CD14-positive monocyte (primary cell): Measurements from ENCODE around the gene CKAP2L. TPM values are rescaled to one million over a fixed set of nuclear protein-coding genes. Genes with fewer than 3 reads are reported as not detected.

Source experiments
- DNase-seq, 3 donors: peaks; one replicate each; pipeline ENCODE4 v3.0.0-alpha.2; 2011 to 2022
- H2AFZ ChIP-seq: 2 replicates; pipeline ENCODE4 v1.6.0; 2012; ENCODE audit warnings: mild to moderate bottlenecking, low read depth, low read length, inconsistent platforms; ENCODE audit not compliant: insufficient read depth, poor library complexity, severe bottlenecking
- H3K27ac ChIP-seq, 2 donors: 1 replicate in 1 of 2; 2 replicates in 1 of 2; pipeline ENCODE4 v1.5.1; 2012 to 2013; ENCODE audit warnings: low read length in 2 of 2, control low read depth in 1 of 2, inconsistent platforms in 1 of 2, low read depth in 1 of 2, mild to moderate bottlenecking in 1 of 2
- H3K27me3 ChIP-seq, 2 donors: one replicate each; pipeline versions ENCODE4 v1.6.0 to v1.6.1; 2011 to 2013; ENCODE audit warnings: low read length in 2 of 2; ENCODE audit not compliant: control insufficient read depth in 2 of 2, insufficient read depth in 2 of 2
- H3K36me3 ChIP-seq, 2 donors: replicated peaks in 1 of 2; 1 replicate in 1 of 2; 2 replicates in 1 of 2; pipeline versions ENCODE4 v1.5.1 to v1.6.1; 2012 to 2013; ENCODE audit warnings: low read length in 2 of 2, control low read depth in 1 of 2, inconsistent platforms in 1 of 2, mild to moderate bottlenecking in 1 of 2; ENCODE audit not compliant: insufficient read depth in 2 of 2, control insufficient read depth in 1 of 2
- H3K4me1 ChIP-seq, 2 donors: 1 replicate in 1 of 2; 2 replicates in 1 of 2; pipeline versions ENCODE4 v1.5.1 to v1.6.1; 2012 to 2013; ENCODE audit warnings: low read length in 2 of 2, control low read depth in 1 of 2, inconsistent platforms in 1 of 2, mild to moderate bottlenecking in 1 of 2, moderate library complexity in 1 of 2; ENCODE audit not compliant: insufficient read depth in 2 of 2, control insufficient read depth in 1 of 2
- H3K4me2 ChIP-seq: replicated peaks from 2 replicates; pipeline ENCODE3; 2012; ENCODE audit warnings: low read length, moderate library complexity, mild to moderate bottlenecking; ENCODE audit not compliant: poor library complexity, severe bottlenecking; ENCODE audit errors: extremely low read depth
- H3K4me3 ChIP-seq, 3 experiments: fragments of 200-600 bp in 1 of 3; sonication (generic) in 1 of 3; replicated peaks in 1 of 3; 1 replicate in 2 of 3; 2 replicates in 1 of 3; pipeline ENCODE4 v1.5.1; 2011 to 2013; ENCODE audit warnings: low read length in 3 of 3, mild to moderate bottlenecking in 3 of 3, control low read depth in 2 of 3, low read depth in 2 of 3, inconsistent platforms in 1 of 3, moderate library complexity in 1 of 3
- H3K79me2 ChIP-seq: 2 replicates; pipeline ENCODE4 v1.6.0; 2012; ENCODE audit warnings: mild to moderate bottlenecking, control low read depth, inconsistent platforms, low read length, moderate library complexity; ENCODE audit not compliant: insufficient read depth
- H3K9ac ChIP-seq: 2 replicates; pipeline ENCODE4 v1.6.0; 2017; ENCODE audit warnings: low read length, mild to moderate bottlenecking; ENCODE audit not compliant: insufficient read depth, poor library complexity, severe bottlenecking
- H3K9me3 ChIP-seq, 2 donors: replicated peaks in 1 of 2; 1 replicate in 1 of 2; 2 replicates in 1 of 2; pipeline versions ENCODE4 v1.5.1 to v1.6.1; 2012 to 2013; ENCODE audit warnings: low read length in 2 of 2, control low read depth in 1 of 2; ENCODE audit not compliant: control insufficient read depth in 1 of 2, insufficient read depth in 1 of 2
- H4K20me1 ChIP-seq: 2 replicates; pipeline ENCODE4 v1.6.0; 2012; ENCODE audit warnings: mild to moderate bottlenecking, low read length, control low read depth, moderate library complexity; ENCODE audit not compliant: insufficient read depth
- H3K27ac Mint-ChIP-seq, 7 donors: one replicate each; pipeline ENCODE4 v1.8.0; 2020; ENCODE audit warnings: mild to moderate bottlenecking in 7 of 7, mixed read lengths in 7 of 7, moderate library complexity in 6 of 7, inconsistent platforms in 2 of 7
- H3K27me3 Mint-ChIP-seq, 3 donors: one replicate each; pipeline ENCODE4 v1.8.0; 2021 to 2022; ENCODE audit warnings: low read depth in 3 of 3, mild to moderate bottlenecking in 3 of 3, mixed read lengths in 3 of 3, moderate library complexity in 3 of 3, inconsistent platforms in 1 of 3
- H3K36me3 Mint-ChIP-seq, 2 donors: one replicate each; pipeline ENCODE4 v1.8.0; 2020; ENCODE audit warnings: mixed read lengths in 2 of 2, inconsistent platforms in 1 of 2, mild to moderate bottlenecking in 1 of 2
- H3K4me1 Mint-ChIP-seq: one replicate; pipeline ENCODE4 v1.8.0; 2020; ENCODE audit warnings: mild to moderate bottlenecking, mixed read lengths
- H3K4me3 Mint-ChIP-seq, 2 donors: one replicate each; pipeline ENCODE4 v1.8.0; 2020; ENCODE audit warnings: mild to moderate bottlenecking in 2 of 2, mixed read lengths in 2 of 2, moderate library complexity in 1 of 2
- H3K9me3 Mint-ChIP-seq, 7 donors: one replicate each; pipeline ENCODE4 v1.8.0; 2020 to 2022; ENCODE audit warnings: mixed read lengths in 7 of 7, mild to moderate bottlenecking in 6 of 7, moderate library complexity in 6 of 7, inconsistent platforms in 2 of 7
- WGBS: methylation state at CpG from one replicate; pipeline ENCODE4 v1.1.5; 2013; ENCODE audit warnings: missing lambda C conversion rate; ENCODE audit not compliant: insufficient coverage; 5-methylcytosine and 5-hydroxymethylcytosine counted together
- intact Hi-C, 2 donors: fragments of 100-400 bp; cut with micrococcal nuclease; formaldehyde crosslinking; loops; one replicate each; pipeline versions ENCODE4 v1.15.0 to v1.15.1; 2023
- polyA plus RNA-seq, 3 donors: library from polyadenylated mRNA; depleted of rRNA in 1 of 3; unstranded in 2 of 3; stranded (reverse) in 1 of 3; fragments of 300-500 nt in 2 of 3; fragments of >200 nt in 1 of 3; fragmentation: Illumina TruSeq in 2 of 3; gene quantifications; 1 replicate in 2 of 3; 2 replicates in 1 of 3; pipeline ENCODE4 v1.2.3, GENCODE V29; 2012 to 2021
- TF ChIP-seq, protein P1 (sequence below): fragments of 200-600 bp; IDR thresholded peaks from one replicate; pipeline ENCODE4 v1.8.0; 2022; ENCODE audit warnings: antibody characterized with exemption, mild to moderate bottlenecking

CKAP2L gene
- polyA plus RNA-seq, 3 donors, result 0.04 to 0.24 TPM; not detected in 1

DNA sequence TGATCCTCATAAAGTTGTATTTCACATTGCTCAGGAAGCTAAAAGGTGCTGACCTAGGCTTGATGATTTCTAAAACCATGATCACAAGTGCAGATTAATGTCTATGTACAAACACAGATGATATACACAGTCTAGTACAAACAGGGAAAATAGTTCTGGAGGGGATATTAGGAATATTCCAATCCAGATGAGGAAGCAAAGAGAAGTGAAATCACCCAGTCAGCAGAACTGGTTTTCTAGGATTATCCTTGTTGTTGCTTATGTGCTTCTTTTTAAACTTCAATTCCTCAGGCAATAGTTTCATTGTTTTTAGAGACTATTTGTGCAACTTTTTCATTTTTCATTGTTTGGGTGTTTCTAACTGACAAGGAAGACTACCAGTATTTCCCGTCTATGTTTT lies 15.2 kb upstream of the CKAP2L start:
- Histone ChIP-seq H2AFZ (no peak overlapping the region), H3K9me3 (no peaks in the 10 kb centered on the region), H3K4me1 (peaks cover 13 to 16% of the 10 kb centered on the region in 2 donors), H3K9ac (no peak overlapping the region), H3K36me3 (no peaks in the 10 kb centered on the region), H3K4me3 (no peak overlapping the region), H3K4me2 (no peak overlapping the region), H3K79me2 (no peaks in the 10 kb centered on the region), H3K27ac (no peak overlapping the region), H4K20me1 (no peaks in the 10 kb centered on the region), H3K27me3 (no peaks in the 10 kb centered on the region)
- Mint-ChIP-seq H3K27me3 (peaks cover 0 to 7% (median 0%) of the 10 kb centered on the region in 3 donors), H3K9me3 (peaks cover 0 to 2% (median 0%) of the 10 kb centered on the region in 7 donors), H3K4me3 (no peak overlapping the region), H3K36me3 (peaks cover 2 to 7% of the 10 kb centered on the region in 2 donors), H3K4me1 (peaks cover 18% of the 10 kb centered on the region), H3K27ac (no peak overlapping the region)
- no peak for DNase-seq
- intact Hi-C loops, result no loop called here
- WGBS, result no CpG with 5 or more reads among the region's 1 CpG
- TF ChIP-seq, protein P1, sequence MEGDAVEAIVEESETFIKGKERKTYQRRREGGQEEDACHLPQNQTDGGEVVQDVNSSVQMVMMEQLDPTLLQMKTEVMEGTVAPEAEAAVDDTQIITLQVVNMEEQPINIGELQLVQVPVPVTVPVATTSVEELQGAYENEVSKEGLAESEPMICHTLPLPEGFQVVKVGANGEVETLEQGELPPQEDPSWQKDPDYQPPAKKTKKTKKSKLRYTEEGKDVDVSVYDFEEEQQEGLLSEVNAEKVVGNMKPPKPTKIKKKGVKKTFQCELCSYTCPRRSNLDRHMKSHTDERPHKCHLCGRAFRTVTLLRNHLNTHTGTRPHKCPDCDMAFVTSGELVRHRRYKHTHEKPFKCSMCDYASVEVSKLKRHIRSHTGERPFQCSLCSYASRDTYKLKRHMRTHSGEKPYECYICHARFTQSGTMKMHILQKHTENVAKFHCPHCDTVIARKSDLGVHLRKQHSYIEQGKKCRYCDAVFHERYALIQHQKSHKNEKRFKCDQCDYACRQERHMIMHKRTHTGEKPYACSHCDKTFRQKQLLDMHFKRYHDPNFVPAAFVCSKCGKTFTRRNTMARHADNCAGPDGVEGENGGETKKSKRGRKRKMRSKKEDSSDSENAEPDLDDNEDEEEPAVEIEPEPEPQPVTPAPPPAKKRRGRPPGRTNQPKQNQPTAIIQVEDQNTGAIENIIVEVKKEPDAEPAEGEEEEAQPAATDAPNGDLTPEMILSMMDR, result no peak

DNA sequence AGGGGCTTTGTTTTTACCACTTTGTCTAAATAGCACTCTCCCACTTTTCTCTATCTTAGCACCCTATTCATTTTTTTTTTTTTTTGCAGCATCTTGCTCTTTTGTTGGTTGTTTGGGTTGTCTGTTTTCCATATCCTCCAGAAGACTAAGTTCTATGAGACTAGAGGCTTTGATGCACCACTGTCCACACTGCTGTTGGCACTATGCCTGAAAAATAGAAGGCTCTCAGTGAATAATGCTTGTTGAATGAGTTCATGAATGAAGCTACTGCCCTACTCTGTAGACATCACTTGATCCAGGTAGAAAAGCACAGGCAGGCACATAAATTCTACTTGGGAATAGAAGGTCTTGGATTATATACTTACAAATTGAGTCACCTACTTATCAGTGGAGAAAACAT lies 12.6 kb upstream of the CKAP2L start:
- H2AFZ ChIP-seq, result no peak overlapping the region
- H3K4me1 ChIP-seq, result peaks cover 10 to 12% of the 10 kb centered on the region in 2 donors
- Mint-ChIP-seq H3K4me1 (peaks cover 15% of the 10 kb centered on the region), H3K36me3 (peaks cover 2 to 5% of the 10 kb centered on the region in 2 donors), H3K27ac (peak overlapping the region in 1 of 7 donors; percentile 1), H3K9me3 (peaks cover 0 to 1% (median 0%) of the 10 kb centered on the region in 7 donors), H3K4me3 (peak overlapping the region in 1 of 2 donors; percentile 58), H3K27me3 (peaks cover 0 to 7% (median 0%) of the 10 kb centered on the region in 3 donors)
- no peaks in the 10 kb centered on the region for H3K9me3 ChIP-seq
- no peak overlapping the region for H3K4me3 ChIP-seq
- no peaks in the 10 kb centered on the region for H3K79me2 ChIP-seq
- DNase-seq, result no peak
- H3K27me3 ChIP-seq, result no peaks in the 10 kb centered on the region
- H3K4me2 ChIP-seq, result no peak overlapping the region
- H3K9ac ChIP-seq, result no peak overlapping the region
- no peak overlapping the region for H3K27ac ChIP-seq
- no peaks in the 10 kb centered on the region for H4K20me1 ChIP-seq
- TF ChIP-seq, protein P1, result no peak
- no peaks in the 10 kb centered on the region for H3K36me3 ChIP-seq
- intact Hi-C loops, result no loop called here
